ENCODE results near the gene METTL8.

METTL8 gene

DNA sequence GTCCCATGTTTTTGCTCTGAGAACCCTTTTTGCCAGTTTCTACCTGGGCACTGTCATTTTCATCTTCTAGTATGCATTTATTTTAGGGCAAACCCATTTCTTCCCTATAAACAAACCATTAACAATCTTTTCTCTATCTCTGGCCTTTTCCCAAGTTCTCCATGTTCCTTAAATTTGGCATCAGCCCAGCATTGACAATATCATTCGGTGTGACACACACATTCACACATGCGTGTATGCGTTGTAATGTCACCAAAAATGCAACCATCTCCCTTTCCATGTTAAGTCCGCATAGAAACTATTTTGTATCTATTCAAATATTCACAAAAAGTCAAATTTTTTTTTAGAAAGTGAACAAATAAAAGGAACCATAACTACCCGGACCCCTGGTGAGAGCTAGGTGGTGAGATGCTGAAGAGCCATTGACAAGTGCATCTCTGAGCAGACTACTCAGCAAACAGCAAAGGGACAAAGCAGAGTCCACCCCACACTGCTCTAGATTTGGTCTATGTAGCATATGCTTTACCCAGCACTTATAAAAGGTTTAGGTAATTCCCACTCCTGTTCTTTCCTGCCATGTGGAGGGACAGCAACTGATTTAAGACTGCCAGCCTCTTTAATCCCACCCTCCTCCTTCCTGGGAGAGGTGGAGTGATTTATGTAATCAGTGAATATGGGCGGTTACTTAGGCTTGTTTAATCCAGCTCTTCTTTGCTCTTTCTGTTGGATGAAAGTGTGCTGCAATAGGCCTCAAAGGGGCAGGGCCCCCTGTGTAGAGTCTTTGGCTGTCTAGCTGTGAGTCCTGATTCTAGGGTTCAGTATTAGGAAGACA is 124.1 kb downstream of the METTL8 start:
- no peak overlapping the region for H3K4me3 Mint-ChIP-seq
- H3K4me1 Mint-ChIP-seq: peaks cover 6% of the 10 kb centered on the region
- DNase-seq: no peak
- H3K36me3 Mint-ChIP-seq (ENCODE audit: low read depth): peaks cover 27% of the 10 kb centered on the region
- H3K9me3 Mint-ChIP-seq: peaks cover 20% of the 10 kb centered on the region
- no peaks in the 10 kb centered on the region for H3K27me3 Mint-ChIP-seq
- no peak for ATAC-seq
- H3K27ac Mint-ChIP-seq: no peak overlapping the region

DNA sequence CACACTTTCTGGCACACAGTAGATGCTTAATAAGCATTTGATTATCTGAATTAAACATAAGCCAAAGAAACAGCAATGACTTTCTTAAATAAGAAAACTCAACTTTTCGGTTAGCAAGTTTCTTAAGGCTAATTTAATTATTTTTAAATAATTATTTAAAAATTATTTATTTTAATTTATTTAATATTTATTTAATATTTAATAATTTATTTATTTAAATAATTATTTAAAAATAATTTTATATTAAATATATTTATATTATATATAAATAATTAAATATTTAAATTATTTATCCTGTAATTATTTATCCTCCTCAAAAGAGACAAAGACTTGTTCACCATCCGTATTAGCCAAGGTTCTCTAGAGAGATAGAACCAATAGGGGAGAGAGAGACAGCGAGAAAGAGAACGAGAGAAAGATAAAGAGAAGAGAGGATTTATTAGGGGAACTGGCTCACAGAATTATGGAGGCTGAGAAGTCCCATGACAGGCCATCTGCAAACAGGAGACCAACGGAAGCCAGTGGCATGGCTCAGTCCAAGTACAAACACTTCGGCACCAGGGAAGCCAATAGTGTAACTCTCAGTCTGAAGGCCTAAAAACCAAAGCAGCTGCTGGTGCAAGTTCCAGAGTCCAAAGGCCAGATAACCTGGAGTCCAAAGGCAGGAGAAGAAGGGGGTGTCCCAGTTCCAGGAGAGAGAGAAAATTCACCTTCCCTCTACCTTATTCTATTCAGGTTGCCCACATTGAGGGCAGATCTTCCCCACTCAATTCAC is 125.3 kb downstream of the METTL8 start:
- H3K36me3 Mint-ChIP-seq (ENCODE audit: low read depth): peaks cover 22% of the 10 kb centered on the region
- DNase-seq (no peak), ATAC-seq (no peak)
- peaks cover 20% of the 10 kb centered on the region for H3K9me3 Mint-ChIP-seq
- H3K4me3 Mint-ChIP-seq: no peak overlapping the region
- no peaks in the 10 kb centered on the region for H3K27me3 Mint-ChIP-seq
- peaks cover 4% of the 10 kb centered on the region for H3K4me1 Mint-ChIP-seq
- H3K27ac Mint-ChIP-seq: no peak overlapping the region

DNA sequence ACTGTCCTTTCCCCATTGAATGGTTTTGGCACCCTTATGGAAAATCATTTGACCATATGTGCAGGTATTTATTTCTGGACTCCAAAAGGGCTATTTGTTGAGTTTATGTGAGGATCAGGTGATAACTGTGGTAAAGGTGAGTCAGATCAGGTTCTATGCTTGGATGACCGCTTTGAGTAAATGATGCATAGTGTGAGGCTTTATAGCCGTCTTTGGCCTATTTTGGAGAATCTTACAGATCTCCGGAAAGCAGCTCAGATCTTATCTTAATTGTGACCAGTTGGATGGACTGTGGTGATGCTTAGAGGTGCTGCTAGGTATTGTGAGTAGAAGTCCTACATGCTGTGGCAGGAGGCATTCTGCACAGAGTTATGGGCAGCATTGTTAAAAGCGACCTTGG is 126.2 kb downstream of the METTL8 start:
- Mint-ChIP-seq H3K4me3 (no peak overlapping the region), H3K9me3 (peaks cover 17% of the 10 kb centered on the region), H3K27me3 (no peaks in the 10 kb centered on the region), H3K4me1 (peaks cover 4% of the 10 kb centered on the region), H3K36me3 (ENCODE audit: low read depth) (peaks cover 22% of the 10 kb centered on the region), H3K27ac (no peak overlapping the region)
- no peak for ATAC-seq
- no peak for DNase-seq

DNA sequence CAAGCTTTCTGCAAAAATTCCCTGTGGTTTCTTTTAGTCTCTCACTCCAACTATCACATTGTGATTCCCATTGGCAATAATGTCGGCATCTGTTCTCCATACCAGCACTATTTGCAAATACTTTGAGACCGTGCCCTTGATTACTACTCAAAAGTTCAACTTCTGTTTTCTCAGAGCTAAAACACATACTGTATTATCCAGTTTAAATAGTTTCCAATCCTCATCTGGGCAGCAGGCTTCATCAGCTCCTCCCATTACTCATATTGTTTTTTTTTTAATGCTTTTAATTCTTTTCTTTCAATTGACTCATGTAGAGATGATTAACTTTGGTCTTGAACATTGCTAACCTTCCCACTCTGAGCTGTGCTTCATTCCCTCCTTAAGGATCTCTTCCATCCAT is 135.8 kb downstream of the METTL8 start:
- no peak overlapping the region for H3K27ac Mint-ChIP-seq
- no peak overlapping the region for H3K4me3 Mint-ChIP-seq
- no peak for ATAC-seq
- no peak for DNase-seq
- peaks cover 5% of the 10 kb centered on the region for H3K9me3 Mint-ChIP-seq
- H3K4me1 Mint-ChIP-seq: peaks cover 3% of the 10 kb centered on the region
- peaks cover 1% of the 10 kb centered on the region for H3K27me3 Mint-ChIP-seq
- peaks cover 2% of the 10 kb centered on the region for H3K36me3 Mint-ChIP-seq (ENCODE audit: low read depth)

DNA sequence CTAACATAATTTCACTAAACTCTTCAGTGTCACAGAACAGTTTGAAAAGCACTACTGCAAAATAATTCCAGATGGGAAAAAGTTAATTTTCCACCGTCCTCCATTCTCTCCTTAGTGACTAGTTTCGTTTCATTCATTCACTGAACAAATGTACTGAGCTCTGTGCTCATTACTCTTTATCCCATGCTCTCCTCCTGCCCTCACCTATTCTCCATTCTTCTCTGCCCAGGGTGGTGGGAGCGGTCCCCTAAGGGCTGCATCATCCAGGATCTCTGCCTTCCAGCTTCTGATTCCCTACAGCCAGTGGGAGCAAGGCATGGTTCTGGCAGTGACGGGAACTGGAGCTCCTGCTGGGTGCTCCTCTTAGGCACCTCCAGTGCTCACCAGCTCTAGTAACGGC is 139.2 kb downstream of the METTL8 start:
- Mint-ChIP-seq H3K4me3 (no peak overlapping the region), H3K27me3 (no peaks in the 10 kb centered on the region), H3K9me3 (peaks cover 5% of the 10 kb centered on the region), H3K27ac (no peak overlapping the region), H3K4me1 (peaks cover 3% of the 10 kb centered on the region), H3K36me3 (ENCODE audit: low read depth) (peaks cover 2% of the 10 kb centered on the region)
- ATAC-seq (no peak), DNase-seq (no peak)

DNA sequence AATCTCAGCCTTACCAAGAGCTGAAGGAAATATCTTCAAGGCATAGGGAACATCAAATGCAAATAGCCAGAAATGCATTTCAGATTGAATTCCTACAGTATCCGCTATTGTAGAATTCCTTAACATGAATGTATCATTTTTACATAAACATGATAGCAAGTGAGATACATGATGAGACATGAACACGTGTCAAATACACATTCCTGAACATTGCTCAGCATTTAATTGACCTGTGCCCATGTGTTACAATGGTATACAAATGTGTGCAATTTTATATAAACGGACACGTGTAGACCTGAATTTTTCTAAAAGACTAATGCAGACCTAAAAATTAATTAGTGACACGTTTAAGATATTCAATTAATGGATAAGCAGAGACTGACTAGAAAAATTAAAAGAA is 140.1 kb downstream of the METTL8 start:
- peaks cover 2% of the 10 kb centered on the region for H3K36me3 Mint-ChIP-seq (ENCODE audit: low read depth)
- H3K9me3 Mint-ChIP-seq: peaks cover 5% of the 10 kb centered on the region
- no peak overlapping the region for H3K27ac Mint-ChIP-seq
- H3K4me1 Mint-ChIP-seq: no peaks in the 10 kb centered on the region
- no peak overlapping the region for H3K4me3 Mint-ChIP-seq
- DNase-seq (no peak), ATAC-seq (no peak)
- H3K27me3 Mint-ChIP-seq: no peaks in the 10 kb centered on the region

DNA sequence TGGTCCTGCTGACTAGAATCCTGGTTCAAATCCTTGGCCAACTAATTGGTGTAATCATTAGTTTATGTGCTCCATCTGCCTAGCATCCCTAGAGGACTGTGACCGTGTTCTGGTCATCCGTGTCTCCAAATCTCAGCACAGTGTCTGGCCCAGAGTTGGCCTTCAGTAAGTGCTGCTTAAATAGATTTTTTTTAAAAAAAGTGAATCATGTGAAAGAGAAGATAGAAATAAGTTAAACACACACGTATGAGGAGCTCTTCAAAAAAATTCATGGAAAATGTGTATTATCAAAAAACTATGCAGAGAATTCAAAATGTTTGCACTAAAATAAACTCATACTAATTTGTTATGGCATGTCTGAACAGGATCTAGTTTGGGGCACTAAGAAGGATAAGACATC is 143.8 kb downstream of the METTL8 start:
- no peak overlapping the region for H3K4me3 Mint-ChIP-seq
- H3K27ac Mint-ChIP-seq: no peak overlapping the region
- DNase-seq: no peak
- peaks cover 4% of the 10 kb centered on the region for H3K9me3 Mint-ChIP-seq
- H3K27me3 Mint-ChIP-seq: no peaks in the 10 kb centered on the region
- no peak for ATAC-seq
- no peaks in the 10 kb centered on the region for H3K4me1 Mint-ChIP-seq
- H3K36me3 Mint-ChIP-seq (ENCODE audit: low read depth): peaks cover 2% of the 10 kb centered on the region

DNA sequence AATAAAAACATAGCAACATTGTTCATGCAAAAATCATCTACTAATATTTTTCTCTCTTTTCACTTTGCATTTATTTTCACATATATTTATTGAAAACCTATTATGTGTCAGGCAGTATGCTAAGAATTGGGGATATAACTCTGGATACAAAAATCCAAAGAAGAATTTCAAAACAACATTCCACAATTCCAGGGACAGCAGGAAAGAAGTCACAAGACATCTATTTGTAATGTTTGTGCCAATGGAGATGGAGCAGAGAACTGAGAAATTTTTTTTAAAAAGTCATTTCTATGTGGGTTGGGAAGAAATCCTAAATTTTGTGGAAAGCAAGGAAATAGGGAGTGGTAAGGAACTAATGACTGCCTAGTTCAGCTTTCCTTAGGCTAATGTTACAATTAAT is 144.5 kb downstream of the METTL8 start:
- DNase-seq (no peak), ATAC-seq (no peak)
- no peaks in the 10 kb centered on the region for H3K4me1 Mint-ChIP-seq
- H3K36me3 Mint-ChIP-seq (ENCODE audit: low read depth): no peaks in the 10 kb centered on the region
- H3K27me3 Mint-ChIP-seq: no peaks in the 10 kb centered on the region
- no peak overlapping the region for H3K4me3 Mint-ChIP-seq
- H3K9me3 Mint-ChIP-seq: no peaks in the 10 kb centered on the region
- no peak overlapping the region for H3K27ac Mint-ChIP-seq

DNA sequence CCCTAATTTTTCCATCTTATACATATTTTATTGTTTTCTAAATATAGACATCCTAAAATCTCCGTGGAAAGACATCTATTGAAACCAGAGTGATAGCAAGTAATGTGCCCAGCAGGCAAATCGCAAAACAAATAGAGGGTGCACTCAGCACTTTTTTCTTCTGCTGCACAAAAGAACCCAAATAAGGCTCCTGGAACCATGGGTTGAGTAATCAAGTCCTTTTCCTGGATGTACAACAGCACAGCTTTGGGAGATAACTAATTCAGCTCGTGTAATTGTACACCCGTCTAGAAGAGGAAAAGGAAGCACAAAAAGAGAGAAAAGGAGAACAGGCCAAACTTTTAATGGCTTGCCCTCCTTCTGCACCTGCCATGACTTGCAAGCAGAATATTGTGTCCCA is 146.2 kb downstream of the METTL8 start:
- no peak for ATAC-seq
- DNase-seq: no peak
- no peaks in the 10 kb centered on the region for H3K9me3 Mint-ChIP-seq
- H3K4me3 Mint-ChIP-seq: no peak overlapping the region
- H3K27me3 Mint-ChIP-seq: no peaks in the 10 kb centered on the region
- no peaks in the 10 kb centered on the region for H3K36me3 Mint-ChIP-seq (ENCODE audit: low read depth)
- no peaks in the 10 kb centered on the region for H3K4me1 Mint-ChIP-seq
- no peak overlapping the region for H3K27ac Mint-ChIP-seq

DNA sequence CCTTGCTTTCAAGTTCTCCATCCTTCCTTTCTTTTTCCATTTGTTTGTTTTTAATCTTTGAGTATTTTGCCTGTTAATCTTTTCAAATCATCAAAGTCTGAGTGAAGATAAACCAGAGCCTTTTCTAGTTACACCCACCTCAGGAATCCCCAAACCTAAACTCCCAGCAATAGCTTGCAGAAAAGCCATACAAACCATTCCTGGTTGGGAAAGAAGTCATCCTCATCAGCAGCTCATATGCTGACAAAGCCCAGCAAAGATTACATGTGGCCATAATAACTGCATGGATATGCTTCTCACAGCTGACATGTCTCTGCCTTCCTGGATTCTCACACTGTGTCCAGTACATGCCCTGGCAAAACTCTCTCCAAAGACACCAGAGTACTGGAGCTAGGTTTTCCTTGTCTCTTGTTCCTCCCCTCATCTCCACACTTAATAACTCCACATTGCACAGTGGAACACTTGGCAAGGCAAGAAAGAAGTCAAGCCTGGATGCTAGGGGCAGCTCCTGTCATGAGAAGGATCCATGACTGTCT is 146.7 kb downstream of the METTL8 start:
- Mint-ChIP-seq H3K36me3 (ENCODE audit: low read depth) (no peaks in the 10 kb centered on the region), H3K27ac (no peak overlapping the region), H3K9me3 (no peaks in the 10 kb centered on the region), H3K4me1 (no peaks in the 10 kb centered on the region), H3K27me3 (no peaks in the 10 kb centered on the region), H3K4me3 (no peak overlapping the region)
- no peak for ATAC-seq
- DNase-seq: no peak

DNA sequence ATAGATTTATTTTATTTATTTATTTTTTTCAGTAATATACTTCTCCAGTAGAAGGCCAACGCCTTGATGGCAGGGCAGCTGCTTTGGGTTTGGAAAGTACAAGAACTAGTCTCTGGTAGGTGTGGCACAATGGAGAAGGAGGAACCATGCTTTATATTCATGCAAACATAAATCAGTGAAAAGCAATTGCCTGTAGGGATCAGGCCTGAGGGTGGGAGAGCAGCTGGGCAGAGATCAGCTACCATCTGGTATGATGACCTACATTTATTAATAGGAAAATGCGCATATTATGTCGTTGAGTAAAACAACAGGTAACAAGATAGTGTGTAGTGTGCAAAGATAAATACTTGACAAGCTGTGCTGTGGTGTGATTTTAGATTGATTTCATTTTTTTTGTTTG is 152.7 kb downstream of the METTL8 start:
- H3K9me3 Mint-ChIP-seq: no peaks in the 10 kb centered on the region
- H3K36me3 Mint-ChIP-seq (ENCODE audit: low read depth): no peaks in the 10 kb centered on the region
- H3K4me1 Mint-ChIP-seq: no peaks in the 10 kb centered on the region
- no peak overlapping the region for H3K4me3 Mint-ChIP-seq
- DNase-seq: no peak
- H3K27ac Mint-ChIP-seq: no peak overlapping the region
- ATAC-seq: no peak
- no peaks in the 10 kb centered on the region for H3K27me3 Mint-ChIP-seq

DNA sequence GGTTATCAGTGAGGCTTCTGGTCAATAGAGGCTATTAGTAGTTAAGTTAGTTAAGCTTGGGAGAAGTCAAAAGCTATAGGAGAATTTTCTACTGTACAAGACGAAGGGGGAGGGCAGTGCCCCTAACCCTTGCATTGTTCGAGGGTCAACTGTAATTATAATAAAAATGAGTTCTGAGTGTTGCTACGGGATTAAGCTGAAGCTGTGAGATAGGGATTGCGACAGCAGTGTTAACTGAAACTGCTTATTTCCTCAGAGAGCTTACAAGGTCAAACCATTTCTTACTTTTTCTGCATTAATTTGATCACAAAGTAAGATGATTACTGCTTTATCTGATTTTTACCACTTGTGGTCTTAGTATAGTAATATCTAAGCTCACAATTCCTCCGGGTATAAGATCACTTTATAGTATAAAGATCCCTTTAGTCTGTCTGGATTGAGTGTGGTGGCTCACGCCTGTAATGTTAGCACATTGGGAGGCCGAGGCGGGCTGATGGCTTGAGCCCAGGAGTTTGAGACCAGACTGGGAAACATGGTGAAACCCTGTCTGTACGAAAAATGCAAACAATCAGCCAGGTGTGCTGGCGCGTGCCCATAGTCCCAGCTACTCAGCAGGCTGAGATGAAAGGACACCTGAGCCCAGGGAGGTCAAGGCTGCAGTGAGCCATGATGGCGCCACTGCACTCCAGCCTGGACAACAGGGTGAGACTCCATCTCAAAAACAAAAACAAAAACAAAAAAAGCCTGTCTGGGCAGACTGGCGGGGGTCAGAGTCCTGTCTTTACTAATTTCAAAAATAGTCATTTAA is 153.6 kb downstream of the METTL8 start:
- H3K27ac Mint-ChIP-seq: no peak overlapping the region
- no peaks in the 10 kb centered on the region for H3K36me3 Mint-ChIP-seq (ENCODE audit: low read depth)
- no peak overlapping the region for H3K4me3 Mint-ChIP-seq
- H3K27me3 Mint-ChIP-seq: no peaks in the 10 kb centered on the region
- H3K4me1 Mint-ChIP-seq: no peaks in the 10 kb centered on the region
- H3K9me3 Mint-ChIP-seq: no peaks in the 10 kb centered on the region
- ATAC-seq (no peak), DNase-seq (no peak)

DNA sequence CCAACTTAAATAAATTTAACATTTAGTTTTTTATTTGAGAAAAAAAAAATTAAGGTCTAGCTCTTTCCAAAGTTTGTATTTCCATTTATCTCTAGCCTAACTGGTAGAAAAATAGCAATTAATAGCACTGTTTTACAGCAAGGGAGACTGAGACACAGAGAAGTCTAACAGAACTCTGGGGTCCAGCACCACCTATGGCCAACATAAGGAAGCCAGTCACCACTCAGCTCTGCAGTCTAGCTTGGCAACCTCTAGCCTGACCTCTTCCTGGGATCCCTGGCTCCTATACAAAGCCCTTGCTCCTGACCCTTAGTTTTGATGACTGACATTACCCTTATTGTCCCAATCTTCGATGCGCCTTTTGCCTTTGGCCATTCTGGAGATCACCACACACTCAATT is 159.0 kb downstream of the METTL8 start:
- no peak for DNase-seq
- Mint-ChIP-seq H3K4me3 (no peak overlapping the region), H3K36me3 (ENCODE audit: low read depth) (no peaks in the 10 kb centered on the region), H3K4me1 (no peaks in the 10 kb centered on the region), H3K27ac (no peak overlapping the region), H3K27me3 (no peaks in the 10 kb centered on the region), H3K9me3 (no peaks in the 10 kb centered on the region)
- no peak for ATAC-seq

DNA sequence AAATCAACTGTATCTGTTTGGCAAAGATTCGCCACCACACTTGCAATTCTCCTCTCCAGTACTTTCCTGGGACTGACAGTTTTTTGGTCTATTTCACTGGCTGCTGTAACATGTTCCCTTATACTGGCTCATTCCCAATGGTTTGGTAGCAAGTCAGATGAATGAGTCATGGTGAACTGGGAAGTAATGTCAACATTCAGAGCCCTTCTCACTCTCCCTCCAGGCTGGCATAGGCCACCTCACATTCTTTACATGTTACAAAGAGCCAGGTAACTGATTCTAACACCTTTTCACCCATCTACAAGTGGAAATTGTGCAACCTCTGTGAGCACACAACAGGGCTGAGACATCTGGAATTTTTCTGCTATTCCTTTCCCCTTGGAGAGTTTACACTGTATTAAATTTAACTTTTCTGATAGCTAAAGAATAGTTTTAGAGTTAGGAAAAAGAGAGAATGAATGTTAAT is 161.8 kb downstream of the METTL8 start:
- Mint-ChIP-seq H3K9me3 (no peaks in the 10 kb centered on the region), H3K27ac (no peak overlapping the region), H3K4me3 (no peak overlapping the region), H3K27me3 (no peaks in the 10 kb centered on the region), H3K36me3 (ENCODE audit: low read depth) (no peaks in the 10 kb centered on the region), H3K4me1 (no peaks in the 10 kb centered on the region)
- ATAC-seq (no peak), DNase-seq (no peak)
